LoVo (cell line): ENCODE results near the gene DSC3.

Experiments used
- DNase-seq: peaks from one replicate; pipeline ENCODE4 v3.0.0-alpha.2; 2016; ENCODE audit warnings: low spot score

DSC3 gene

GRCh38 chr18:31042406-31043181, at the start of gene DSC3:
TSS of gene DSC3 (minus strand) at chr18:31042742. CDS start at chr18:31042660, 82 bp downstream.
- DNase-seq: peak; percentile 59

DNA sequence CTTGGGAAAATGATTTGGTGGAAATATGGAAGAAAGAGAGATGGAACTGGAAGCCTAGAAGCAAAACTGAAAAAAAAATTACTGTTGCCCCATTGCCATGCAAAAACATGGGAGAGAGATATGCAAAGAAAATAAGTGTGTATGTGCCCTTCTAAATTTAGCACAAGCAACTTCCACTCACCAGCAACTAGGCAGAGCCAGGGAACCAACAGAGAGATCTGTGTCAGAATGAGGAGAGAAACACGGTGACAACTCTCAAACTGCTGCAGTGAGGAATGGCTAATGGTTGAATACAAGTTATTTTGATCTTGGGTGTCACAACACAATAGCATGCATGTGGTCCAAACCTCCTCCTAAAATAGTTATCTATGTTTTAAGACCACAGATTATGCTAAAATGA, 48.8 kb upstream of the DSC3 start:
- no peak for DNase-seq

GRCh38 chr18:31088532-31088931, 46.0 kb upstream of the DSC3 start:
- DNase-seq: no peak

- DNase-seq: no peak
These were observed 37.4 kb upstream of the DSC3 start for GRCh38 chr18:31079973-31080372.

GRCh38 chr18:31077878-31078277, 35.3 kb upstream of the DSC3 start:
- no peak for DNase-seq

DNA sequence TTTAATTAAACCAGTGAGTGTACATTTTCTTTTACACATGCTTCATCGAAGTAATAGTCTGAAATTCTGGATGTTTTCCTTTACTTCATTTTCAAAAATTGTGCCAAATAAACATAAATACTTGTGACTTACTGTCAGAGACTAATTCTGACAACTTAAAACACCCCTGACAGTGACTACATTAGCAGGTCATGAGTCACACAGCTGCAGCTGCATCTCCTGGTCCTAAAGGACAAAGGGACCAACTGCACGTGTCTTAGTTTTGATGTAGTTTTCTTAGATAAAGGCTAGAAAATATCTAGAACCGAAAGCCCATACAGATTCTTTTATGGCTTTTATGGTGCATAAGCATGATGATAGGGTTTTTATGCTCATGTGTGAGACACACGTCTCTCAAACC, 29.6 kb upstream of the DSC3 start:
- no peak for DNase-seq

- no peak for DNase-seq
These were observed 27.7 kb upstream of the DSC3 start for GRCh38 chr18:31070206-31070605.

- DNase-seq: no peak
These were observed 23.7 kb upstream of the DSC3 start for GRCh38 chr18:31066266-31066665.

DNA sequence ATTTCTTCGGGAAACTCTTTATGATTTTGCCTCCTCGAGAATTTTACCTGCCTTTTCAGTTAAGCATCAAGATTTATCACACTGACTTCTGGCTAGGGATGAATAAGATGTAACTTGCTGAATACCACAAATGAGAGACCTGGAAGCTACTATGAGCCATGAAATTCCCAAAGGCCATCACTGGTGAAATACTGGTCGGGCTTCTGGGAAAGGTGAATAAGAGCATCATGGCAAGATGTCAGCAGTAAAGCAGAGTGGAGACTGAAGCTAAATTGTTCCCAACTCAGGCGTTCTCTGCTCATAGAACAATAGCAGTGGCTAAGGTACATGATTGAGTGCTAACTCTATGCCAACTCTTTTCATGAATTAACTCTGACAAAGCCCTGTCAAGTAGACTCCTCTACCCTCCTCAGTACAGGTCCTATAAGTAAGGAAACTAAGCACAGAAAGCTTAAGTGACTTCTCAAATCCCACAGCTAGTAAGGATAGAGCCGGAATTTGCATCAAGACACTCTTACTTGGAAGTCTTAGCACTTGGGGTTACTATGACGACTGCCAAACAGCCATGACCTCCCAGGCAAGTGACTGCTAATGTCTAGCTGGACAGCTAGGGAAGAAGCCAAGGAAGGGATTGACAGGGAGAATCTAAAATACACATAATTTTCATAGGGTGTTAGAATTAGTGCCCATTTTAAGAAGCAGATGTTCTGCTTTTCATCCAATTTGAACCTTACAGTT, 22.7 kb upstream of the DSC3 start:
- no peak for DNase-seq

DNA sequence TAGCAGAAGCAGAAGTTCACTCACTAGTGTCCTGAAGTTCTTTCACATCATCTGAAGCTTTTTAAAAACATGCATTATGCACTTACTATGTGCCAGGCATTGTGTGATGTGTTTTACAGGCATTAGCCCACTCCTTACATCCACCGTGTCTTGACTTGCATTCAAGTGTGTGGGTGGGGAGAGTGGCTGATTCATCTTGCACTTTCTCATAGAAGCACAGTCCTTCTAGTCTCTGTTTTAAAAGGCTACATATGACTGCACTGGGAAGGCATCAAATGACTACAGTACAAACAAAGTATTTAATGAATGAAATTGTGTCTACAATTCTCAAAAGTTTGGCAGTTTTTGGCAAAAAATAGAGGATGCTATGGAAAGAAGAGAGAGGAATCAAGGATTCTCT, 21.6 kb upstream of the DSC3 start:
- DNase-seq: no peak

- no peak for DNase-seq
These were observed 19.4 kb upstream of the DSC3 start for GRCh38 chr18:31061945-31062344.

DNA sequence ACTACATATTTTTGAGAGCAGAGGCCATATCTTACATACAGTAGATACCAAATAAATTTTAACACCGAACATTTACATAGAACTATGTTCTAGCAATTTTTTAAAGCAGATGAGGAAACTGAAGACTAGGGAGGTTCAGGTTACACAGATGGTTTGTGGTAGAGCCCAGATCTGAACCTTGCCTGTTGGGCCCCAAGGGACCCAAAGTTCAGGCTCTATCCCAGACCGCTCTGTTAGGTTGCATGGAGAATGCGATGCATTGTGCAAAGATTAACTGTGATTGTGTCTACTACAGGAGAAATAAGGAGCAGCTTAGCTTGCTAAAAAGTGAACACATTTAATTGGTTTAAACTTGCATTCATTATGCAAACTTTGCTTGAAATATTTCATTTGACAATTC, 16.4 kb upstream of the DSC3 start:
- DNase-seq: no peak

DNA sequence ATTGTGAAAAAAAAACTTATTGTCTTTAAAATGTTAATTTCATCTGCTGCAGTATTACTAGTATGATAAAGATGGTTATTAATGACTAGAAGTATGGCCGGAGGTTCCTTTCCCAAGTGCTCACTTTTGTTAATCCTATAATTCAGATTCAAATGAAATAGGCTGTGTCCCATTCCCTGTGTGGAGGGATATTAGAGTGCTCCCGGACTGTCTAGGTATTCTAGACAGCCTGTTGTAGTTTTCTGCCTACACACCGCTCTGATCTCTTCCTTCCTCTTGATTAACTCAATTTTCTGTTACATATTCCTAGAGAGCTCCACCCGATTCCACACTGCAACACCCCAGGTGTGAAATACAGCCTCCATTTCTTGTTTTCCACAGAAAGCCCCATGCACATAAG, 15.4 kb upstream of the DSC3 start:
- DNase-seq: no peak

DNA sequence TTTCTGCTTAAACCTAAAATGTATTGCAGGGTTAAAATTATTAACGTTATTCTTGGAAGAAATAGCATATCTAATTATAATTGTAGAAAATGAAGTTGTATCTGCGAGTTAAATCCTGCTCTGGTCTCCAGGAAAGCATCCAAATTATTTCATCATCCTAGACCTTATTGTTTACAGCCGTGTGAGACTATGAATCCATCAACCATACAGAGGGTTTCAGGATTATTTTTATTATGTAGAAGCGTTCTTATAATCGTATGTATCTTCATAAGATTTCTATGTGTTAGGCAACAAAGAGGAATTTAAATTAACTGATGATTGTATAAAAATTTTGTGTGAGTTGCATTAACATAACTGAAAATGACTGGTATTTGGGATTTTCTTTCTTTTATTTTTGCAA, 14.5 kb upstream of the DSC3 start:
- DNase-seq: no peak

DNA sequence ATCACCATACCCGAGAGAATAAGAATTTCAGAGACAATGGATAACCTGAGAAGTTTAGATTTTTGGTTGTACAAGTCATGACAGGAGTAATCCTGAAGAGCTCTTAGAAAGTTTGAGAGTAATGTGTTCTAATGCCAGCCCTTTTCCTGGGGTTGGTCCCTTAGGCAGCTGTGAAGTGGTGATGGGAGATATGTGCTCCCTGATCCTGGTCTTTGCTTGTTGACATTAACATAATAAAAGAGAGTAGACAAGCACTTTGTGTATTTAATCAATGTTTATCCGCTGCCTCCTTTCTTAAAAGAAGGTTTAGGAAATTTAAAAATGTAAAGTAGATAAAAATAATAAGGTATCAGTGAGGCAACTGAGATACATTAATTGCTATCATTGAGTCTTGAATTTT, 13.8 kb upstream of the DSC3 start:
- no peak for DNase-seq

DNA sequence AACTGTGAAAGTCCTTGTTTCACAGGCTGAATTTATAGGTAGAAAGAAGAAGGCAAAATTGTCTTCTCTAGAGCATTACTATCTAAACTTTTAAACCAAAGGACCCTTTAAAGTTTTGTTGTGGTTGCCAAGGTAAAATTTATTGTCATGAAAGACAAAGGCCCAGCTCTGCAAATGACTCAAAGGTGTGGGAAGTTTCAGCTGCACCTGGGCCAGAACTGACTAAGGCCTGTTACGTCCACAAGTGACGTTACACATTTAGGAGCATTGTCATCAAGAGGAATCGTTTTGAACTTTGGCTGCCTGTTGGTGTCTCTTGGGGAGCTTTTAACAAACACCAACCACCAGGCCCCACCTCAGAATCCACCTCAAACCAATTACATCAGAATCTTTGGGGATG, 8.1 kb upstream of the DSC3 start:
- DNase-seq: no peak

DNA sequence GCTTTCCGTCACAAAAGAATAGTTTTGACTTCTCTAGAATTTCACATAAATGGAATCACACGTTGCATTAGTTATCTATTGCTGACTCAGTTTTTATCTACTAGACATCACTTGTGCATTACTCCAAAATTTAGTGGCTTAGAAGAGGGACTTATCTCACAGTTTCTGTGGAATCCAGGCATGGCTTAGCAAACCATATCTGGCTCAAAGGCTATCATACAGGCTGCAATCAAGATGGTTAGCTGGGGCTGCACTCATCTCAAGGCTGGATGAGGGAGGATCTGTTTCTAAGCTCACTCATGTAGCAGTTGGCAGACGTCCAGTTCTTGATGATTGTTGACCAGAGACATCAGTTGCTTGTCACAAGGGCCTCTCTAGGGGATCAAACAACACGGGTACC, 6.6 kb upstream of the DSC3 start:
- DNase-seq: no peak

- DNase-seq: no peak
These were observed 5.7 kb upstream of the DSC3 start for GRCh38 chr18:31048216-31048615.

- no peak for DNase-seq
These were observed 4.4 kb upstream of the DSC3 start for GRCh38 chr18:31046916-31047315.

GRCh38 chr18:31045599-31045998, 3.1 kb upstream of the DSC3 start:
- DNase-seq: no peak

GRCh38 chr18:31044926-31045325, 2.4 kb upstream of the DSC3 start:
- DNase-seq: no peak

- no peak for DNase-seq
These were observed 1.2 kb upstream of the DSC3 start for GRCh38 chr18:31043709-31044108.

DNA sequence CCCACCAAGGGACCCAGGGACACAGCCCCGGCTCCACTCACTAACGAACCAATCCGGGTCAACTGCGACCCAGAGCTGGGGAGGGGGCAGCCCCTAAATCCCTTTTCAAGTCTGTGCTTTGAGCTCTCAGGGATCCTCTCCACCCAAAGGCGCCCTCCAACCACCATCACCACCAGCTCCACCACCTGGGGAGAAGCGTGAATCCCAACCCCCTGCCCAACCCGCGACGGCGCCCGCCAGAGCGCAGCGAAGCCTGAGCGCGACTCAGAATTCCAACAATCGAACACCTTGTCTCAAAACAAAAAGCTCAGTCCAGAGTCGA, 497 bp downstream of the DSC3 start:
- DNase-seq: peak; percentile 22
